HG02571 (cell line): ENCODE results near the gene MTG2.

ENCODE experiments used
- ATAC-seq: cut with Tn5 transposase; IDR thresholded peaks from one replicate; pipeline ENCODE4 v1.9.1; 2021; ENCODE audit warnings: mild to moderate bottlenecking, moderate library complexity; ENCODE audit not compliant: unreplicated experiment

MTG2 gene

GRCh38 chr20:62219101-62219991 lies 36.5 kb downstream of the MTG2 start:
- ATAC-seq = no peak

GRCh38 chr20:62219992-62220665 lies 37.3 kb downstream of the MTG2 start, which contains the start of gene HRH3:
HRH3 (minus strand) TSS chr20:62220278; CDS start chr20:62219970, 308 bp downstream.
- no peak for ATAC-seq

- no peak for ATAC-seq
Observed at GRCh38 chr20:62220666-62221568, 38.1 kb downstream of the MTG2 start.

GRCh38 chr20:62222266-62222850 lies 39.5 kb downstream of the MTG2 start:
- ATAC-seq = no peak

GRCh38 chr20:62222972-62223371 lies 40.1 kb downstream of the MTG2 start:
- ATAC-seq = no peak

GRCh38 chr20:62223571-62223970 lies 40.7 kb downstream of the MTG2 start:
- ATAC-seq = no peak

- ATAC-seq = no peak
Observed at GRCh38 chr20:62224113-62224855, 41.5 kb downstream of the MTG2 start.

GRCh38 chr20:62225026-62225425 lies 42.2 kb downstream of the MTG2 start:
- ATAC-seq = no peak

- ATAC-seq = no peak
Observed at GRCh38 chr20:62225820-62226635, 43.2 kb downstream of the MTG2 start.

- no peak for ATAC-seq
Observed at GRCh38 chr20:62226707-62227590, 44.1 kb downstream of the MTG2 start.

- no peak for ATAC-seq
Observed at GRCh38 chr20:62227591-62227976, 44.8 kb downstream of the MTG2 start.

- ATAC-seq = no peak
Observed at GRCh38 chr20:62227977-62228958, 45.4 kb downstream of the MTG2 start.

- no peak for ATAC-seq
Observed at GRCh38 chr20:62228982-62229545, 46.2 kb downstream of the MTG2 start.

- ATAC-seq = no peak
Observed at GRCh38 chr20:62229667-62230066, 46.8 kb downstream of the MTG2 start.

GRCh38 chr20:62230276-62230675 lies 47.4 kb downstream of the MTG2 start:
- ATAC-seq = no peak

GRCh38 chr20:62230696-62231095 lies 47.9 kb downstream of the MTG2 start:
- ATAC-seq = no peak

GRCh38 chr20:62231292-62231691 lies 48.5 kb downstream of the MTG2 start:
- no peak for ATAC-seq
